Measurements from ENCODE around the gene TSEN54. TPM values are rescaled to one million over a fixed set of nuclear protein-coding genes. Genes with fewer than 3 reads are reported as not detected.

TSEN54 gene
- total RNA-seq, 1 experiment from 2014 or later = 74.5 TPM

GRCh38 chr17:75471207-75471606 lies 45.1 kb upstream of the TSEN54 start:
- Histone ChIP-seq H3K4me1 (no peaks in the 10 kb centered on the region), H3K4me3 (ENCODE audit: low read depth, low read length) (no peak overlapping the region), H3K27me3 (replicated peaks; ENCODE audit: control insufficient read depth, insufficient read depth, low read length) (no peaks in the 10 kb centered on the region), H3K9me3 (peaks cover 5% of the 10 kb centered on the region), H3K36me3 (ENCODE audit: control insufficient read depth, insufficient read depth, low read length) (no peaks in the 10 kb centered on the region; the same call in 1 of the 2 replicates)
- Mint-ChIP-seq H3K27ac (ENCODE audit: unreplicated experiment) (no peak overlapping the region), H3K4me3 (ENCODE audit: unreplicated experiment) (no peak overlapping the region), H3K27me3 (ENCODE audit: insufficient read depth, unreplicated experiment) (no peaks in the 10 kb centered on the region), H3K9me3 (ENCODE audit: unreplicated experiment) (no peaks in the 10 kb centered on the region), H3K4me1 (ENCODE audit: low read depth, unreplicated experiment) (peaks cover under 1% of the 10 kb centered on the region), H3K36me3 (ENCODE audit: insufficient read depth, unreplicated experiment) (peaks cover 13% of the 10 kb centered on the region)
- DNase-seq = no peak
- ChIA-PET CTCF (interaction anchor here (0.7 kb wide), 1 partner anchor 136 kb away, joined by 7 read pairs; no protein-coding TSS in a partner anchor), POLR2A (no interaction called here)
- intact Hi-C loops (cut with micrococcal nuclease; ENCODE audit: unreplicated experiment) = no loop called here
- BruUV-seq (replicated peaks) = no TSS peak
- TF ChIP-seq CTCF (IDR thresholded peaks at IDR 0.05; ENCODE audit: insufficient read depth in 1 of 2, low read depth in 1 of 2, low read length in 1 of 2, severe bottlenecking in 1 of 2, unreplicated experiment in 1 of 2) = no peak

DNA sequence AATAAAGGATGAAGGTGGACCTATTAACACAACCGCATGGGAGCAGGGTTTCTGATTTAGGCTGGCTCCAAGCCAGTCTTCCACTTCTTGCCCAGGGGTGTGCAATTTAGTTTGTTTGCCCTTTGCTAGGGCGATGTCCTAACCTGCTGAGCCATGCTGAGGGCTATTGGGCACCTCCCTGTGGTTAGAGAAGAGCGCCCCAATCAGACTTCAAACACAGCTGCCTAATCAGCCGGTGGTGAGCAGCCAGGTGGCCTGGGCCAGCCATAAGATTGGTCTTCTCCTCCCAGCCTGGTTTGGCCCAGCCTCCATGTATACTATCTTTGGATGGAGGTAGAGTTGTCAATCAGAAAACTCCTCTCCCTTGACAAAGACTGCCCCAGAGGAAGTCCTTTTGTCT lies 44.2 kb upstream of the TSEN54 start:
- H3K27me3 Mint-ChIP-seq (ENCODE audit: insufficient read depth, unreplicated experiment) = no peaks in the 10 kb centered on the region
- TF ChIP-seq CTCF (IDR thresholded peaks at IDR 0.05; ENCODE audit: insufficient read depth in 1 of 2, low read depth in 1 of 2, low read length in 1 of 2, severe bottlenecking in 1 of 2, unreplicated experiment in 1 of 2) = no peak
- CTCF ChIA-PET = interaction anchor here (0.6 kb wide), 2 partner anchors 27 to 113 kb away, joined by 3 to 4 read pairs; no protein-coding TSS in a partner anchor
- BruUV-seq (replicated peaks) = no TSS peak
- H3K27ac Mint-ChIP-seq (ENCODE audit: unreplicated experiment) = no peak overlapping the region
- Histone ChIP-seq H3K27me3 (replicated peaks; ENCODE audit: control insufficient read depth, insufficient read depth, low read length) (no peaks in the 10 kb centered on the region), H3K36me3 (ENCODE audit: control insufficient read depth, insufficient read depth, low read length) (no peaks in the 10 kb centered on the region; the same call in 1 of the 2 replicates), H3K4me1 (peaks cover 7% of the 10 kb centered on the region), H3K4me3 (ENCODE audit: low read depth, low read length) (no peak overlapping the region), H3K9me3 (no peaks in the 10 kb centered on the region)
- peaks cover 13% of the 10 kb centered on the region for H3K36me3 Mint-ChIP-seq (ENCODE audit: insufficient read depth, unreplicated experiment)
- no peak for DNase-seq
- H3K4me1 Mint-ChIP-seq (ENCODE audit: low read depth, unreplicated experiment) = peaks cover 10% of the 10 kb centered on the region
- POLR2A ChIA-PET = no interaction called here
- no peak overlapping the region for H3K4me3 Mint-ChIP-seq (ENCODE audit: unreplicated experiment)
- no peaks in the 10 kb centered on the region for H3K9me3 Mint-ChIP-seq (ENCODE audit: unreplicated experiment)
- intact Hi-C loops (cut with micrococcal nuclease; ENCODE audit: unreplicated experiment) = no loop called here

DNA sequence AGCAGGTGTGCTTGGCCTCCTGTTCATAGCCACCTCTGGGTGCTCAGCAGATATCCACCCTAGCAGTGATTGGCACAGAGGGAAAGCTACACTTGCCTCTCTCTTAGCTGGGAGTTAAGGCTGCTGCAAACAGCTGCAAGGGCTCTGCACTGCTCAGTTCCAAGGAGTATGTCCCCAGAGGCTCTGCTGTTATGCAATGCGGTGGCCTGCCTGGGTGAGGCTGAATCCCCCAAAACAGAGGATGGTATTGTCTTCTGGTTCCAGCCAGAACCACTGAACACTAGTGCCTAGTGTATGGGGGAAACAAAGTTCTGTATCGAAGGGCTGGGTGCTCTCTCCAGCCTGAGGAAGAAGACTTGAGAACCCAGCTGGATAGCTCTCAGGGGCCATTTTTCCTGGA lies 43.1 kb upstream of the TSEN54 start:
- no peaks in the 10 kb centered on the region for H3K27me3 Mint-ChIP-seq (ENCODE audit: insufficient read depth, unreplicated experiment)
- BruUV-seq (replicated peaks) = no TSS peak
- H3K9me3 Mint-ChIP-seq (ENCODE audit: unreplicated experiment) = no peaks in the 10 kb centered on the region
- no peak for TF ChIP-seq CTCF (IDR thresholded peaks at IDR 0.05; ENCODE audit: insufficient read depth in 1 of 2, low read depth in 1 of 2, low read length in 1 of 2, severe bottlenecking in 1 of 2, unreplicated experiment in 1 of 2)
- no peaks in the 10 kb centered on the region for H3K9me3 ChIP-seq
- CTCF ChIA-PET = no interaction called here
- peaks cover 12% of the 10 kb centered on the region for H3K36me3 Mint-ChIP-seq (ENCODE audit: insufficient read depth, unreplicated experiment)
- no peak overlapping the region for H3K4me3 Mint-ChIP-seq (ENCODE audit: unreplicated experiment)
- H3K36me3 ChIP-seq (ENCODE audit: control insufficient read depth, insufficient read depth, low read length) = no peaks in the 10 kb centered on the region; the same call in 1 of the 2 replicates
- H3K27ac Mint-ChIP-seq (ENCODE audit: unreplicated experiment) = no peak overlapping the region
- H3K4me1 ChIP-seq = peaks cover 10% of the 10 kb centered on the region
- H3K4me3 ChIP-seq (ENCODE audit: low read depth, low read length) = no peak overlapping the region
- POLR2A ChIA-PET = no interaction called here
- peaks cover 11% of the 10 kb centered on the region for H3K4me1 Mint-ChIP-seq (ENCODE audit: low read depth, unreplicated experiment)
- DNase-seq = no peak
- H3K27me3 ChIP-seq (replicated peaks; ENCODE audit: control insufficient read depth, insufficient read depth, low read length) = no peaks in the 10 kb centered on the region
- intact Hi-C loops (cut with micrococcal nuclease; ENCODE audit: unreplicated experiment) = no loop called here

All from Caco-2 (cell line).